Ovary (tissue), 3 donors: ENCODE data around the gene CPVL.

ENCODE experiments used
- EP300 ChIP-seq: sonication (generic); formaldehyde crosslinking; IDR thresholded peaks from one replicate; pipeline ENCODE4 v1.6.1; 2017; ENCODE audit warnings: antibody characterized with exemption
- TF ChIP-seq, protein P1 (sequence below), 3 donors: fragments of 450-650 bp in 2 of 3; fragments of 200-600 bp in 1 of 3; IDR thresholded peaks; one replicate each; pipeline versions ENCODE4 v1.5.1 to v1.8.0; 2016 to 2022; ENCODE audit warnings: antibody characterized with exemption in 3 of 3, mild to moderate bottlenecking in 1 of 3
- donor health status: DM: no; HTN: no; CAD: no.

DNA sequence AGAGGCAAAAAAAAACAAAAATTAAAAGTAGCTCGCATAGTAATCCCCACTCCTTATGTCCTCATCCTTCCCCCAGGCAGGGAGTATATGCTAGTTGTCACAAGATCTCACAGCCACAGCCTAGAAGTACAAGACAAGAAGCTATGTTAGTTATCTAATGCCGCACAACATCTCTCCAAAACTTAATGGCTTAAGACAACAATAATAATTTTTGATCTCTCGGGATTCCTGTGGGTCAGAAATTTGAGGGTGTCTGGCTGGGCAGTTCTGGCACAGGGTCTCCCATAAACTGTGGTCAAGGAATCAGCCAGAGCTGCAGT is 39.7 kb downstream of the CPVL start:
- no peak for TF ChIP-seq EP300
- TF ChIP-seq, protein P1, sequence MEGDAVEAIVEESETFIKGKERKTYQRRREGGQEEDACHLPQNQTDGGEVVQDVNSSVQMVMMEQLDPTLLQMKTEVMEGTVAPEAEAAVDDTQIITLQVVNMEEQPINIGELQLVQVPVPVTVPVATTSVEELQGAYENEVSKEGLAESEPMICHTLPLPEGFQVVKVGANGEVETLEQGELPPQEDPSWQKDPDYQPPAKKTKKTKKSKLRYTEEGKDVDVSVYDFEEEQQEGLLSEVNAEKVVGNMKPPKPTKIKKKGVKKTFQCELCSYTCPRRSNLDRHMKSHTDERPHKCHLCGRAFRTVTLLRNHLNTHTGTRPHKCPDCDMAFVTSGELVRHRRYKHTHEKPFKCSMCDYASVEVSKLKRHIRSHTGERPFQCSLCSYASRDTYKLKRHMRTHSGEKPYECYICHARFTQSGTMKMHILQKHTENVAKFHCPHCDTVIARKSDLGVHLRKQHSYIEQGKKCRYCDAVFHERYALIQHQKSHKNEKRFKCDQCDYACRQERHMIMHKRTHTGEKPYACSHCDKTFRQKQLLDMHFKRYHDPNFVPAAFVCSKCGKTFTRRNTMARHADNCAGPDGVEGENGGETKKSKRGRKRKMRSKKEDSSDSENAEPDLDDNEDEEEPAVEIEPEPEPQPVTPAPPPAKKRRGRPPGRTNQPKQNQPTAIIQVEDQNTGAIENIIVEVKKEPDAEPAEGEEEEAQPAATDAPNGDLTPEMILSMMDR (IDR thresholded peaks at IDR 0.05), result no peak
